EL (cell line): ENCODE measurements around the gene PPP2CA.
"Not testable (repeated sequence)": the region's sequence is repeated elsewhere in the genome, so short reads cannot be mapped to it uniquely, and the experiment has no call there.

Experiments
- DNase-seq: peaks from one replicate; pipeline ENCODE4 v3.0.0-alpha.2; 2016

The PPP2CA gene

DNA sequence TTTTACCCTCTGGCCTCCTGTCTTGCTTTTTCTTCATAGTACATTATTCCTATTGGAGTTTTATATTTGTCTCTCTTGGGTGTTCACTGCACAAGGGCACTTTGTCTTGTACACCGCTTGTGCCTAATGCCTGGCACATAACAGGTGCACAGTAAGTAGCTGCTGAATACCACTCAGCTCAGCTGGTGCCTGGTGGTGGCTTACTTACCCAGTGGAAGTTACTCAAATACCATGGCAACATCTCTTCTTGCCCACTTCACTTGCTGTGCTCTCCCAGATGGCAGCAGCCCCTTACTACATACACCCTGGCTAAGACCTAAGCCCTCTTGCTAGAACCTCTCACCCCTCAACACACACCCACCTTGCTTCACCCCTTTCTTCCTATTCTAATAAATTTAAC, 37.8 kb downstream of the PPP2CA start:
- no peak for DNase-seq

DNA sequence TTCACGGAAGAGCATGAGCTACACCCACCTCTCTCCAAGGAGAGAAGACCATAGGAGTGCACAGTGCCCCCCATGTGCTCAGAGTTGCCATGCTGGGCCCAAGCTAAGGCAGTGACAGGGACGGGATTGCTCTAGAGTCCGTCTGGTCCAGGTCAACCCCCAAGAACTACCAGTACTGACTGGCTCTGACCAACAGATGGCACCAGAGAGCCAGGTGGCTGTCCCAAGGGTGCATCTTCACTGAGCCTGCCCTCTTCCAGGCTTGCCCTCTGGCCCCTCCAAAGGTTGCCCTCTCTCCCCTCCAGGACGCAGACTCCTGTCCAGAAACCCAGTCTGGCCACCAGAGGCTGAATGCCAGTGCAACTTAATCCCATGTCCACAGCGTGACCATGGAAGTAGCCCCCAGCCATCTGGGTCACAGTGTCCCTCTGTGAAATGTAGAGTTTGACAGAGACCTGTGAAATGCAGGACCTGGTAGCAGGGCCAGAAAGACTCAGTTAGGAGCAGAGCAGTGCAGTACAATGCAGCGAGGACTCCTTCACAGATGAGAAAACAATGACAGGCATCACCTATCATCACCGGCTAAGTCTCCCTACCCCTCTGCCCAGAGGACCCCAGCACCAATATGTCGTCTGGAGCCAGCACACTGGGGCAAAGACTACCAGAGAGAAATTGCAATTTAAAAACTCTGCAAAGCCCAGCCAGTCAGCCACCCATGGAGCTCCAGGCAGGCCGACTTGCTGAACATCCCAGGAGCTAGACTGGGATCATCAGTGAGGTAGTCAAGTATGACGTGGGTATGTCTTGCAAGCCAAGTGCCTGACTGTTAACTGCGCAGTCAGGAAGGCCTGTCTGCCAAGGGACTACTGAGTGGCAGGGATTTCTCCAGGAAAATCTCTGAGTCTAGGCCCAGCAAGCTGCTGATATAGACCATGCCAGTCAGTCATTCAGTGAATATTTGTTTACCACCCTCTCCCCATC, 41.4 kb downstream of the PPP2CA start:
- DNase-seq: peak; percentile 69

DNA sequence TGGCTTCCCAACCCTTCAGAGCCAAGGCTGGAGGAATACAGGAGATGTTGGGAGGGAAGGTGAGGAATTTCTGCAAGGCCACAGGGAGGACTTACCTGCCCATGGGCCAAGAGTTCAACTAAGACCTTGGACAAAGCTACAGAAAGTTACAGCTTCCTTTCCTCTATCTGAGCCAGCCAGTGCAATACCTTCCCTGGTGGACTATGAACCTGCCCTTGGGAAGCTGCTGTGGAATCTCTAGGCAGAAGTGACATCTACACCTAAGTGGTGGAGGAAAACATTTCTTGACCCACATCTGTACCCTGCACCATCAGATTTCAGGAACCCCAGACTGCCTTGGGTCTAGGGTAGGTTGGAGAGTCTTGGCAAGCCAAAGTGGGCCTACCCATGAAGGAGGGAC, 42.4 kb downstream of the PPP2CA start:
- no peak for DNase-seq

DNA sequence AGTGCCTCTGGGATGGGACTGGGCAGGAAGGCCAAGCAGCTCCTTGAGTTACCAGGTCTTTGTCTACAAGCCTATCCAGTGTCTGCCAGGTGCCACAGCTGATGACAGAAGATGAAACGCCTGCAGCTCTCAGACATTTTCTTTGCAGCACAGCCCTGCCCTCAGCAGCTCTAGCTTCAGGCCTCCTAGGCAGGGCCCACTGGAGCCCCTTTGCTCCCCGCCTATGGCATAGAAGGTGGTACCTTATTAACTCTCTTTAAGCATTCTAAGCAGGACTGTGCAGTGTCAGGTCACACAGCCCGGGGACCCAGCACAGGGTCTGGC, 47.8 kb downstream of the PPP2CA start:
- DNase-seq: no peak

- peak; percentile 14 for DNase-seq
Observed at GRCh38 chr5:134177369-134178095, 48.3 kb downstream of the PPP2CA start.

- peak; percentile 83 for DNase-seq
Observed at GRCh38 chr5:134176511-134177368, 49.1 kb downstream of the PPP2CA start, which contains the start of gene SKP1. SKP1 (minus strand) TSS chr5:134176950; CDS start chr5:134174022, 2,928 bp downstream.

DNA sequence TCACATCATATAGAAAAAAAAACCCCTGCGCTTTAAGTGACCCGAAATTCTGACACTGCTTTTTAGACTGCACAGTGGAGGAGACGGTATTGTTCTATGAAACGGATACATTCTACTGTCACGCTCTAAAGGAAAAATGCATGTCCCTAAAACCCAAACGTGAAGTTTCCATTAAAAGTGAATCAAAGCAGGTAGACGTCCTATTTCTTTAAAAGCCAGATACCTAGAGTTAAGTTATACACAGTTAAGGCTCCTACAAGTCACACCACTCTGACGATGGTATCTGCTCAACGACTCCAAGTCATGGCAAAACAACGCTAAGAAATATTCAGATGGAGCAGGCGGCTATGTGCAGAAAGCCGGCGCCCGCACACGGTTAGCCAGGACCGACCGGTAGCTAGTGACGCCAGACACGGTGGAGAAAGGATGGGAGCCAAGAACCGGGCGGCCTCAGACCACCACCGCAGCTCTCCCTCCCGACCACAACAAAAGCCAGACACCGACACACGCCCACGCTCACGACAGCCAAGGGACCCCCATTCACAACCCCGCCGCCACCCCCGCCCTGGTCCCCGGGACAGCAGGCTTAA, 49.9 kb downstream of the PPP2CA start:
- peak; percentile 32 for DNase-seq

- DNase-seq: peak; percentile 45
Observed at GRCh38 chr5:134174841-134175839, 50.7 kb downstream of the PPP2CA start.

DNA sequence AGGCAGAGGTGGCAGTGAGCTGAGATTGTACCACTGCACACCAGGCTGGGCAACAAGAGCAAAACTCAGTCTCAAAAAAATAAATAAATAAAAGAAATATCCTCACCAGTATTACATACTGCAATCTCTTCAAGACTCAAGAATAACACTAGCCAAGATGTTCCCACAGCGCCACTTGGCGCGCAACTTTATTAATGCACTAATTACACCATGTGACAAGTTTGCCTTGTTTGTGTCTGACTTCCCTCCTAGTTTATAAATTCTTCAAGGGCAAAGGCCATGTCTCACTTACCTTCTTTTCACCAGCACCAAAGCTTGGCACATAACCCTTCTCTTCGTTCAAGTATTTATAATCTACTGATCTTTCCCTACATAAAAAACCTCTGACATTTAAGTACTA, 53.9 kb downstream of the PPP2CA start:
- no peak for DNase-seq

GRCh38 chr5:134162592-134162991, 63.3 kb downstream of the PPP2CA start:
- DNase-seq: no peak

DNA sequence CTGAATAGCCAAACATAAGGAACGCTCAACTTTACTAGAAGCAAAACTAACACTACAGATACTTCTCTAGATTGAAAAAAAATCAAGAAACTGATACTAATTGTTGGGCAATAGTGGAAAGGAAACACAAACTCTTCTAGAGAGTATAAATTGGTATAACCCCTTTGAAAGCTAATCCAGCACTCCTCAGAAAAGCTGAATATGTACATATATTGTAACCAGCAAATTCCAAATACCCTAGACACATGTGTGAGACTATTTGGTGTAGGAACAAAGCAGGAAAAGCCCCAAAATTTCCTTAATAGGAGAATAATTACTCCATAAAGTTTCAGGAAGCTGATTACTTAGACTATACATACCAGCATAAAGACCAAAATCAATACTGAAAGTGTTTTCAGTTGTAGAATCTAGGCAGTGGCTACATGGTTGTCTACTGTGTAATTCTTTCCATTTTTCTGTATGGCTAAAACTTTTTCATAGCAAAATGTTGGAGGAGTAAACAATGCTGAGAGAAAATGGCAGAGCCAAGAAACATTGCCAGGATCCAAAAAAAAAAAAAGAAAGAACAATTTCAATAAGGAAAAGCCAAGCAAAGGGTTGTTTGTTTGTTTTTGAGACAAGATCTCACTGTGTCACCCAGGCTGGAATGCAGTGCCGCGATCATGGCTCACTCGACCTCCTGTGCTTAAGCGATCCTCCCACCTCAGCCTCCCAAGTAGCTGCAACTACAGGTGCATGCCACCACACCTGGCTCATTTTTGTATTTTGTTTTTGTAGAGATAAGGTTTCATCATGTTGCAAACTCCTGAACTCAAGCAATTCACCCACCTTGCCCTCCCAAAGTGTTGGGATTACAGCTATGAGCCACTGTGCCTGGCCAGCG, 64.1 kb downstream of the PPP2CA start:
- no peak for DNase-seq

GRCh38 chr5:134153657-134154056, 72.2 kb downstream of the PPP2CA start:
- DNase-seq: no peak

DNA sequence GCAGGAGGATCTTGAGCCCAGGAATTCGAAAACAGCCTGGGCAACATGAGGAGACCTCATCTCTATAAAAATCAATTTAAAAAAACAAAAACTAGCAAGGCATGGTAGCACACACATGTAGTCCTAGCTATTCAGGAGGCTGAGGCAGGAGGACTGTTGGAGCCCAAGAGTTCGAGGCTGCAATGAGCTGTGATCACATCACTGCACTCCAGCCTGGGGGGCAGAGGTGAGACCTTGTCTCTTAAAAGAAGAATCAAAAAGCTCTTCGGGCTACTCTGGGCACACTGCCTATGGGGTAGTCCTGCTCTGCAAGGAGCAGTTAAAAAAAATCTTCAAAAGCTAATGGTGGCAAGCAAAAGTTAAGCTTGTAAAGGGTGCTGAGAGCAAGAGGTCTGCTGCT, 72.6 kb downstream of the PPP2CA start:
- DNase-seq: no peak

DNA sequence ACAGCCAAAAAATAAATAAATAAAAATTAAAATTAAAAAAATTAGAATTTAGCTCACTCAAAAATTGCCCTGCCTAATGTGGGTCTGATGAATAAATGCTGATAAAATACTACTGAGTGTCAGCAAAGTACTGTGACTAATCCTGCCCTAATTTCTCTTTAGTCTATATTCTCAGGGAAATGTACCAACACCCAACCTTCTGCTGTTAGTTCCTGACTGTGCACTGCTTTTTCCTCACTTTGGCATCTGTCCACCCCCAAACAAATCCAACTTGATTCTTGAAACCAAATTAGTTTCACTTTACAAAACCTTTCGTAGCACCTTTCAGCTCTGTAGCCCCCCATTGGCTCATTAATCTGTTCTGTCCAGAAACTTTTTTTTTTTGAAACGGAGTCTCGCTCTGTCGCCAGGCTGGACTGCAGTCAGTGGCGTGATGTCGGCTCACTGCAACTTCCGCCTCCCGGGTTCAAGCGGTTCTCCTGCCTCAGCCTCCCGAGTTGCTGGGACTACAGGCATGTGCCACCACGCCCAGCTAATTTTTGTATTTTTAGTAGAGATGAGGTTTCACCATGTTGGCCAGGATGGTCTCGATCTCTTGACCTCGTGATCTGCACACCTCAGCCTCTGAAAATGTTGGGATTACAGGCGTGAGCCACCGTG, 73.6 kb downstream of the PPP2CA start:
- not testable (repeated sequence) for DNase-seq

DNA sequence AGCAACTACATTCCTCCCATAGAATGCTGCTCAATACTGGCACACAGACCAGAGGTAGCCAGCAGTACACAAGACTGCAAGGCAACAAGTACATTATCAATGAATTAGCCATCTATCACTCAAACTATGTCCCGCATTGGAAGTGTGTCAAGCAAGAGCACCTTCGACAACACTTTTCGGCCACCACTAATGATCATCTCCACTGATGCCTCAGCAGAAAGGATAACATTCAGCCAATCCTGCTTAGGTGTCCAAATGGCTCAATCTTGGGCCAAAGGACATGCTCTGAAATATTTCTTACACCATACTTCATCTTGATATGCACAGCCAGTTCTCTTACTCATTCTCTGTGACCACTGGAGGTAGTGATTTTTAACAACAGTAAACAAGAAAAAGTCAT, 74.2 kb downstream of the PPP2CA start:
- no peak for DNase-seq

- no peak for DNase-seq
Observed at GRCh38 chr5:134149571-134150303, 76.1 kb downstream of the PPP2CA start.

GRCh38 chr5:134148986-134149539, 76.8 kb downstream of the PPP2CA start:
- no peak for DNase-seq

- DNase-seq: no peak
Observed at GRCh38 chr5:134148316-134148715, 77.6 kb downstream of the PPP2CA start.
